K562 (cell line): ENCODE measurements around the gene ESPN. TPM values are rescaled to one million over a fixed set of nuclear protein-coding genes. Genes with fewer than 3 reads are reported as not detected.

Experiments used
- ATAC-seq: fragments of 200-7000 bp; cut with Tn5 transposase; 3 replicates; pipeline ENCODE4 v1.9.1; 2020; ENCODE audit warnings: moderate library complexity
- BruUV-seq: library from RNA; stranded (reverse); fragments of 400-500 nt; replicated peaks from 2 replicates; lab custom pipeline; 2021; lab: Mats Ljungman, UMichigan
- CTCF ChIA-PET: fragments of 300-600 bp; formaldehyde crosslinking; extraction: SDS; loops from one replicate; lab custom pipeline; 2021; ENCODE audit warnings: low intra/inter-chr PET ratio; lab: Yijun Ruan, JAX
- POLR2A ChIA-PET: fragments of 300-600, 350-650 bp; sonication (Branson Sonifier 250); formaldehyde crosslinking; extraction: SDS; loops from one replicate; lab custom pipeline; 2021; ENCODE audit warnings: antibody characterized with exemption, inconsistent platforms; lab: Yijun Ruan, JAX
- DNase-seq, 4 experiments: peaks; one replicate each; pipeline versions ENCODE4 v3.0.0 to v3.0.0-alpha.2; 2011 to 2018; ENCODE audit warnings: low spot score in 3 of 4, mixed read lengths in 3 of 4; ENCODE audit errors: extremely low read depth in 1 of 4
- FAIRE-seq: peaks from 2 replicates; lab custom pipeline; 2011; peaks lifted over from hg19 to GRCh38; lab: Jason Lieb, UNC
- H2AFZ ChIP-seq: 2 replicates; pipeline ENCODE4 v1.6.0; 2011; ENCODE audit warnings: low read depth, low read length, control low read depth, inconsistent platforms
- H3K27ac ChIP-seq: fragments of 200-600 bp; 3 replicates; pipeline ENCODE4 v1.8.0; 2011; ENCODE audit warnings: low read depth, mild to moderate bottlenecking, control low read depth, inconsistent platforms, low read length, moderate library complexity, mixed read lengths; ENCODE audit errors: extremely low read depth
- H3K27me3 ChIP-seq, 2 experiments: fragments of 300-600 bp in 1 of 2; 2 replicates in 1 of 2; 3 replicates in 1 of 2; pipeline versions ENCODE4 v1.6.0 to v1.8.0; 2011; ENCODE audit warnings: inconsistent platforms in 2 of 2, low read length in 2 of 2, mild to moderate bottlenecking in 1 of 2, mixed read lengths in 1 of 2, moderate library complexity in 1 of 2; ENCODE audit not compliant: control insufficient read depth in 2 of 2, insufficient read depth in 2 of 2
- H3K36me3 ChIP-seq: fragments of 300-600 bp; 3 replicates; pipeline ENCODE4 v1.8.0; 2011; ENCODE audit warnings: mild to moderate bottlenecking, low read length, inconsistent platforms; ENCODE audit not compliant: control insufficient read depth, insufficient read depth
- H3K4me1 ChIP-seq, 2 experiments: fragments of 200-600 bp in 1 of 2; replicated peaks in 1 of 2; 2 replicates in 1 of 2; 3 replicates in 1 of 2; pipeline versions ENCODE4 v1.5.1 to v1.8.0; 2011; ENCODE audit warnings: inconsistent platforms in 2 of 2, low read length in 2 of 2, mild to moderate bottlenecking in 1 of 2, mixed read lengths in 1 of 2, moderate library complexity in 1 of 2; ENCODE audit not compliant: control insufficient read depth in 2 of 2, insufficient read depth in 2 of 2
- H3K4me2 ChIP-seq: 2 replicates; pipeline ENCODE4 v1.6.1; 2011; ENCODE audit warnings: low read length, control low read depth, inconsistent platforms, mixed read lengths; ENCODE audit not compliant: insufficient read depth
- H3K4me3 ChIP-seq: fragments of 200-600 bp; sonication (generic), shearing (Covaris generic); 2 replicates; pipeline ENCODE4 v1.5.1; 2016; ENCODE audit warnings: control low read depth, inconsistent platforms
- H3K79me2 ChIP-seq: fragments of 200-600 bp; 3 replicates; pipeline ENCODE4 v1.8.0; 2011; ENCODE audit warnings: low read length, inconsistent platforms; ENCODE audit not compliant: control insufficient read depth, insufficient read depth
- H3K9ac ChIP-seq, 2 experiments: 2 replicates each; pipeline versions ENCODE4 v1.6.0 to v1.6.1; 2011; ENCODE audit warnings: low read depth in 2 of 2, low read length in 2 of 2, control low read depth in 1 of 2, inconsistent platforms in 1 of 2, mild to moderate bottlenecking in 1 of 2, mixed read lengths in 1 of 2; ENCODE audit not compliant: insufficient read depth in 1 of 2
- H3K9me1 ChIP-seq: one replicate; pipeline ENCODE4 v1.6.0; 2011; ENCODE audit warnings: inconsistent platforms, mild to moderate bottlenecking, low read length, moderate library complexity; ENCODE audit not compliant: control insufficient read depth, insufficient read depth
- H3K9me3 ChIP-seq: replicated peaks from 2 replicates; pipeline ENCODE4 v1.5.1; 2011; ENCODE audit warnings: low read depth, low read length, inconsistent platforms; ENCODE audit not compliant: control insufficient read depth, insufficient read depth
- H4K20me1 ChIP-seq: replicated peaks from 2 replicates; pipeline ENCODE4 v1.6.1; 2011; ENCODE audit warnings: low read length, inconsistent platforms, mixed read lengths; ENCODE audit not compliant: control insufficient read depth, insufficient read depth
- DDX20 ChIP-seq: fragments of 450-650 bp; IDR thresholded peaks from 2 replicates; pipeline ENCODE4 v1.6.1; 2016; ENCODE audit warnings: missing genetic modification characterization, low read depth, mild to moderate bottlenecking, missing compliant biosample characterization, moderate library complexity
- PRDM10 ChIP-seq: fragments of 450-650 bp; IDR thresholded peaks from 2 replicates; pipeline ENCODE4 v1.6.1; 2018; ENCODE audit not compliant: partially characterized antibody
- ZBTB33 ChIP-seq: sonication (generic); formaldehyde crosslinking; IDR thresholded peaks from 2 replicates; pipeline ENCODE4 v1.8.1; 2023; ENCODE audit warnings: mild to moderate bottlenecking, missing genetic modification reagents
- ZFPM2 ChIP-seq: fragments of 250-450 bp; sonication (Bioruptor Pico); IDR thresholded peaks from 2 replicates; pipeline ENCODE4 v1.5.1; 2022; ENCODE audit warnings: mild to moderate bottlenecking
- ZNF12 ChIP-seq: sonication (generic); formaldehyde crosslinking; IDR thresholded peaks from 2 replicates; pipeline ENCODE4 v1.4.0; 2020; ENCODE audit warnings: mild to moderate bottlenecking, missing genetic modification reagents
- ZNF3 ChIP-seq: fragments of 250-450 bp; sonication (Bioruptor Pico); IDR thresholded peaks from 2 replicates; pipeline ENCODE4 v1.5.0; 2021; ENCODE audit warnings: mild to moderate bottlenecking, moderate library complexity
- ZNF561 ChIP-seq: fragments of 450-650 bp; formaldehyde crosslinking; conservative IDR thresholded peaks from 2 replicates; pipeline ENCODE4 v1.4.0; 2020; ENCODE audit warnings: mild to moderate bottlenecking, moderate library complexity
- WGBS: fragments of 100-300 bp; shearing (Covaris generic); methylation state at CpG from one replicate; pipeline ENCODE4 v1.1.6; 2016; ENCODE audit warnings: low coverage, mixed read lengths; ENCODE audit not compliant: insufficient coverage; ENCODE audit errors: missing lambda C conversion rate; 5-methylcytosine and 5-hydroxymethylcytosine counted together
- in situ Hi-C: fragments of 300-500 bp; cut with MboI; formaldehyde crosslinking; loops from 4 replicates; pipeline ENCODE4 v1.15.0; 2018; ENCODE audit warnings: inconsistent platforms, mixed read lengths
- intact Hi-C: fragments of 100-400 bp; cut with micrococcal nuclease; formaldehyde crosslinking; loops from 2 replicates; pipeline ENCODE4 v1.14.2; 2022
- polyA plus RNA-seq, 8 experiments: library from polyadenylated mRNA; depleted of rRNA in 4 of 8; stranded (reverse) in 5 of 8; unstranded in 3 of 8; fragments of >200 nt; fragmentation: Nextera tagmentation in 2 of 8; fragmentation: Illumina TruSeq in 1 of 8; extraction: Ambion mirVana in 2 of 8; extraction: Trizol in 1 of 8; gene quantifications; 2 replicates each; pipeline versions ENCODE4 v1.2.1 to v1.2.3, GENCODE V29; 2011 to 2014; ENCODE audit warnings: inconsistent platforms in 1 of 8, missing spikeins in 1 of 8
- total RNA-seq, 7 experiments: library from RNA; depleted of rRNA in 6 of 7; stranded (reverse); fragments of >200 nt in 6 of 7; fragmentation: Illumina TruSeq in 2 of 7; extraction: Trizol in 2 of 7; gene quantifications; 2 replicates each; pipeline versions ENCODE4 v1.2.1 to v1.2.3, GENCODE V29; 2011 to 2021; ENCODE audit warnings: low replicate concordance in 1 of 7

Gene ESPN
- total and polyA plus RNA-seq, 9 of the 15 experiments (the other 6 are each of a cell fraction or from before 2014, with no cell fraction given) = 0.07 to 1.2 (median 0.45) TPM; not detected in 3

- 52% methylated on average over 10 of the region's 10 CpGs for WGBS
- Histone ChIP-seq H3K27ac (no peak overlapping the region), H2AFZ (no peak overlapping the region), H3K79me2 (no peaks in the 10 kb centered on the region), H3K9me1 (no peaks in the 10 kb centered on the region), H3K9ac (peak overlapping the region in 1 of 2 experiments; percentile 2; a peak in 1 of 4 replicates), H4K20me1 (peaks cover 44% of the 10 kb centered on the region), H3K9me3 (no peaks in the 10 kb centered on the region)
- BruUV-seq = no TSS peak
- FAIRE-seq = no peak
- POLR2A ChIA-PET = interaction anchor here (0.5 to 1.3 kb wide), 5 partner anchors 10 to 67 kb away, joined by 3 to 8 read pairs (median 5); partner anchors contain the start of gene ACOT7
- intact Hi-C loops = no loop called here
- TF ChIP-seq DDX20 (no peak), ZNF12 (CRISPR knock-in tag) (0 out of 2 replicates have a peak, but pooled peaks have one; percentile 23)
- TF ChIP-seq, all 486 proteins: peak for 1
- H3K4me3 ChIP-seq = no peak overlapping the region
- in situ Hi-C loops = no loop called here
- H3K36me3 ChIP-seq = no peaks in the 10 kb centered on the region
- ATAC-seq (no peak), DNase-seq (no peak)
- CTCF ChIA-PET = no interaction called here
- peaks cover 6 to 48% of the 10 kb centered on the region in 2 experiments; a peak in 3 of 5 replicates for H3K27me3 ChIP-seq
- H3K4me1 ChIP-seq = peaks cover 44 to 76% of the 10 kb centered on the region in 2 experiments
- H3K4me2 ChIP-seq = peak overlapping the region; percentile 34
Measured at GRCh38 chr1:6426972-6427350, 2.4 kb downstream of the ESPN start.

GRCh38 chr1:6427441-6428390, 3.1 kb downstream of the ESPN start:
- ATAC-seq = peak; percentile 22; the same call in 2 of the 3 replicates
- H3K4me1 ChIP-seq = peaks cover 44 to 82% of the 10 kb centered on the region in 2 experiments
- H3K4me2 ChIP-seq = no peak overlapping the region
- H3K27me3 ChIP-seq = peaks cover 6 to 44% of the 10 kb centered on the region in 2 experiments; a peak in 3 of 5 replicates
- in situ Hi-C loops = no loop called here
- peak overlapping the region in 1 of 2 experiments; percentile 28; a peak in 2 of 4 replicates for H3K9ac ChIP-seq
- peak in 1 of 4 experiments; percentile 66 for DNase-seq
- H3K36me3 ChIP-seq = no peaks in the 10 kb centered on the region
- peaks cover 44% of the 10 kb centered on the region for H4K20me1 ChIP-seq
- POLR2A ChIA-PET = interaction anchor here (0.6 to 0.7 kb wide), 2 partner anchors 67 to 223 kb away, joined by 3 to 4 read pairs; no protein-coding TSS in a partner anchor
- H3K9me1 ChIP-seq = no peaks in the 10 kb centered on the region
- intact Hi-C loops = no loop called here
- 33% methylated on average over 26 of the region's 26 CpGs for WGBS
- peak; percentile 76 for FAIRE-seq
- CTCF ChIA-PET = no interaction called here
- BruUV-seq = no TSS peak
- H3K79me2 ChIP-seq = no peaks in the 10 kb centered on the region
- H2AFZ ChIP-seq = no peak overlapping the region
- H3K4me3 ChIP-seq = no peak overlapping the region
- no peaks in the 10 kb centered on the region for H3K9me3 ChIP-seq
- no peak overlapping the region for H3K27ac ChIP-seq
- TF ChIP-seq ZNF3 (CRISPR knock-in tag) (no peak), ZNF561 (CRISPR knock-in tag) (no peak), PRDM10 (peak; percentile 96), ZFPM2 (CRISPR knock-in tag) (no peak), ZBTB33 (no peak; the same call in 1 of the 2 replicates)
